ENCODE measurements around the gene SLC1A2.

DNA sequence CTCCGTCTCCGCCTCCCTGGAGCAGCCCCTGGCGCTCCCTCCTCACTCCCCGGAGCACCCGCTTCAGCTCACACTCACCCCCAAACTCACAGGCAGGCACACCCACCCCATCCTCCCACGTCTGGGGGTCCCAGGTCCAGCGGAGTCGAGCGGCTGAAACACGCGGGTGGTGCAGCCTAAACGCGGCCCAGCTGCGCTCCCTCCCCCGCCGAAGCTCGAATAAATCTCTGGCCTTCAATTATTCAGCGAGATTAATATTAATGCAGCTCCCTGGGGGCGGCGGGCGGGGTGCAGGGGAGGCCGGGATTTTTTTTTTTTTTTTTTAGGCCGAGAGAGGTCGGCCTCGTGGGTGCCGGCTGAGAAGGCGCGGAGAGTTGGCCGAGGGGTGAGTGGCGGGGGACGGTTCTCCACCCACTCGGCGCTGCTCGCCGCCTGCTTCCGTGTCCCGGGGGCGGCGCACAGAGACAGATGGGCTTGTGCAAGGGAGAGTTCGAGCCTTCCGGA is 524 bp upstream of the SLC1A2 start:
- TF ChIP-seq CTCF (IDR thresholded peaks at IDR 0.05): no peak
- TF ChIP-seq POLR2A (IDR thresholded peaks at IDR 0.05): no peak

All from thyroid gland (tissue), 4 donors.